ENCODE results near the gene CDCA4. TPM values are rescaled to one million over a fixed set of nuclear protein-coding genes. Genes with fewer than 3 reads are reported as not detected.

CDCA4 gene
- total and polyA plus RNA-seq, 12 donors = 1.5 to 6.4 (median 2.2) TPM

DNA sequence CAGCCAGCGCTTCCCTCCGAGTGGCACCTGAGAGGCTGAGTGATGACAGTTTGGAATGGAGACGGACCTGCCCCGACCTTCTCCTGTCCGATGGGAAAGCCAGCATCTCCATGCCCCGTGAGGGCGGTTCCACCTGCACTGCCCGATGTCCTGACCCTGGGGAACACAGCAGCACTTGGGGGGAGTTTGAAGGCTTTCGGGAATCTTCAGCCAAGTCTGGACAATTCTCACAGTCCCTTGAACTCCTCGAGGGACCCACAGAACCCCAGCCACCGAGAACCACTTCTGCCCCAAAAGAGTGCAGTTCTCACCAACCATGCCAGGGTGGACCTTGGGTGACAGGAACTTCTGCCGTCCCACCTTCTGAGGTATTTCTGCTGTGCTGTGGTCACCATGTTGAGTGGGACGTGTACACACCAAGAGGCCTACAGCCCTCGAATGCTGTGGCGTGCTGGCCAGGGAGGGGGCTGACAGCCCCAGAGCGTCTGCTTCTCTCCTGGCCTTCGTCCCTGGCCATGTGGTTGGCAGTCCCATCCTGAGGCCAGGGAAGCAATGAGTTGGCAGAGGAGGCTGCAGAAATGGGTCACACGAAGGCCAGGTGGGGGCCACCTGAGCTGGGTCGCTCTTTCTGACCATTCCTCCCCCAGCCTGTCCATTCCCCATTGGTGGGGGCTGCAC is 34.3 kb downstream of the CDCA4 start:
- Histone ChIP-seq H3K4me3 (peak overlapping the region; percentile 59 to 98 (median 89)), H3K27me3 (no peaks in the 10 kb centered on the region), H3K36me3 (peaks cover 0 to 4% (median 0%) of the 10 kb centered on the region in 9 donors), H3K9me3 (no peaks in the 10 kb centered on the region), H3K4me1 (peaks cover 0 to 23% (median 11%) of the 10 kb centered on the region in 9 donors), H3K27ac (peak overlapping the region in 3 of 10 donors; percentile 74 to 82 (median 82))
- ATAC-seq = no peak
- TF ChIP-seq, protein P1, sequence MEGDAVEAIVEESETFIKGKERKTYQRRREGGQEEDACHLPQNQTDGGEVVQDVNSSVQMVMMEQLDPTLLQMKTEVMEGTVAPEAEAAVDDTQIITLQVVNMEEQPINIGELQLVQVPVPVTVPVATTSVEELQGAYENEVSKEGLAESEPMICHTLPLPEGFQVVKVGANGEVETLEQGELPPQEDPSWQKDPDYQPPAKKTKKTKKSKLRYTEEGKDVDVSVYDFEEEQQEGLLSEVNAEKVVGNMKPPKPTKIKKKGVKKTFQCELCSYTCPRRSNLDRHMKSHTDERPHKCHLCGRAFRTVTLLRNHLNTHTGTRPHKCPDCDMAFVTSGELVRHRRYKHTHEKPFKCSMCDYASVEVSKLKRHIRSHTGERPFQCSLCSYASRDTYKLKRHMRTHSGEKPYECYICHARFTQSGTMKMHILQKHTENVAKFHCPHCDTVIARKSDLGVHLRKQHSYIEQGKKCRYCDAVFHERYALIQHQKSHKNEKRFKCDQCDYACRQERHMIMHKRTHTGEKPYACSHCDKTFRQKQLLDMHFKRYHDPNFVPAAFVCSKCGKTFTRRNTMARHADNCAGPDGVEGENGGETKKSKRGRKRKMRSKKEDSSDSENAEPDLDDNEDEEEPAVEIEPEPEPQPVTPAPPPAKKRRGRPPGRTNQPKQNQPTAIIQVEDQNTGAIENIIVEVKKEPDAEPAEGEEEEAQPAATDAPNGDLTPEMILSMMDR (IDR thresholded peaks at IDR 0.05) = no peak
- no peak for DNase-seq
- WGBS, 2 donors = 56 to 59% methylated on average over 19 of the region's 19 CpGs
- intact Hi-C loops (cut with DNase I) = loop anchor here in 1 of 10 donors (5.0 kb wide), 1 partner anchor 36 kb away; the partner anchor contains the start of gene CDCA4

DNA sequence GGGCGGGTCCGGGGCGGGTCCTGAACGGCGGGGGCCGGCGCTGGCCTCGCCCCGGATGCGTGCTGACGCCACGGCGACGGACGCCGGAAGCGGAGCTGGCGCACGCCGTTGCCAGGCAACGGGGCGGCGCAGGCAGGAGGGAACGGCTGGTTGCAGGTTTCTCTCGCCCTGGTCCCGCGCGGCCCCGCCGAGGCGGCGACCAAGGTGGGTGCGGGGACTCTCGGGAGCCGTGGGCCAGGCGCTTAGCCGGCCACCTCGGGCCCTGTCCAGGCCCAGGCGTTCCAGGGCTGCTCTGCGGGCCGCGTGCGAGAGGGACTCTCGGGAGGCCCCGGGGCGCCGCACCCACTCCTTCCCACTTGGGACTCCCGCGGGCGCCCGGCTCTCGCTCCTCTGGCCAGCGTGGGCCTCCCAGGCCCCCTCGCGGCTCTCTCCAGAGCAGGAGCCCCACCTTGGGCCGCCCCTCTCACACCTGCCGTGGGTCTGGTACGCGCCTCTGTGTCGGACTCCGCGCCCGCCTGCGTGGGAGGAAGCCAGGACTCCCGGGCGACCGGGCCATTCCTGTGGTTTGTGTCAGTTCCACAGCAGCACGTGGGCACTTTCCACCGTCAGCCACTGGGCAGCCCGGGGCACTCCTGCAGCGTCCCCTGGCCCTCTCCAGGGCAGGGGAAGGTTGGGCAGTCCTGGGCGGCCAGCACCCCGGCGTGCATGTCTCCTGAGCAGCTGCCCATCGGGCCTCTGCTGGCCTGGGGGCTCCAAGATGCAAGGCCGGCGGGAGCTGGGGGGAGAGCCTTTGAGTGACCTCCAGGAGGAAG is 35.0 kb downstream of the CDCA4 start, which contains the start of gene CLBA1:
TSS of gene CLBA1 (plus strand) at position 114 of the 812 bp plus-strand sequence. CDS start at position 758, 644 bp downstream.
- WGBS, 2 donors = 1% methylated on average over 56 to 77 of the region's 77 CpGs
- peak within 1 kb of the TSS in 9 of 10 donors; percentile 58 to 83 (median 74) for H3K27ac ChIP-seq

DNA sequence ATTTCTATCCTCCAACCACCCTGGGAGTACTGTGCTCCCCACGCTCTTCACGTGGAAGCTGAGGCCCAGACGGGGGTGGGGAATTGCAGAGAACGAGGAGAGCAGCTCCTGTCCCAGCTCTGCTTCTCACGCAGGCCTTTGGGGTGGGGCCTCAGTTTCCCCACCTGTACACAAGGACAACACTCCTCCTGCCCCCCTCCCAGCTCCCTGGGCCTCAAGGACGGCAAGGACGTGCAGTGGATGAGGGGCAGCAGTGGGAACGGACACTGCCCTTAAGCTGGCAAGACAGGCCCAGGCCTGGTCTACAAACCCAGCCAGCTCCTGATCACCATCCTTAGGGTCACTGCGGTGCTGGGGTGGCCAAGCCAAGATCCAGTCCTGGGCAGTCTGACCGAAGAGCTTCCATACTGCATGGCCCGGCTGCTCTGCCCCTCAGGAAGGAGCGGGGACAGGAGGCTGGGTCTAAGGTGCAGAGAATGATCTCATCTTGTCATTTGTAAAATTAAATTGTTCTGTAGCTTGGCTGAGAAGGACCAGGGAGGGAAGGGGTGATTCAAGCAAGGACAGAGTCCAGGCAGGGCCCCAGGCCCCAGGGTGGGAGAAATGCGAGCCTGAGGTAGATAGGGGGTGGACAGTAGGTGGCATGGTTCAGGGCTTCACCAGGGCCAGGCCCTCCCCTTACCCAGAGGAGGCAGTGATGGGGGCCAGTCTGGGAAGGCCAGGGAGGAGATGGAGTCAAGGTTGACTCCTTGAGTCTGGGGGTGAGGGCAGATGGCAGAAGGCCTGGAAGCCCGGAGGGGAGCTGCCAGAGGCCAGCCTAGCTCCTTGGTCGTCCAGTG is 36.6 kb downstream of the CDCA4 start:
- ATAC-seq (no peak), DNase-seq (no peak)
- intact Hi-C loops (cut with DNase I) = loop anchor here in 1 of 10 donors (5.0 kb wide), 1 partner anchor 38 kb away; the partner anchor contains the start of gene CDCA4
- TF ChIP-seq, protein P1 (IDR thresholded peaks at IDR 0.05) = no peak
- Histone ChIP-seq H3K27ac (no peak overlapping the region), H3K4me3 (no peak overlapping the region), H3K27me3 (peaks cover 0 to under 1% (median 0%) of the 10 kb centered on the region in 7 donors), H3K9me3 (no peaks in the 10 kb centered on the region), H3K36me3 (peaks cover 0 to under 1% (median 0%) of the 10 kb centered on the region in 9 donors), H3K4me1 (peaks cover 0 to 31% (median 13%) of the 10 kb centered on the region in 9 donors)
- 90 to 92% methylated on average over 15 of the region's 15 CpGs for WGBS, 2 donors

More for the DNA sequence above, 35.0 kb downstream of the CDCA4 start, which contains the start of gene CLBA1:
- Histone ChIP-seq H3K4me1 (peaks cover 0 to 23% (median 11%) of the 10 kb centered on the region in 9 donors), H3K9me3 (no peaks in the 10 kb centered on the region), H3K27me3 (no peaks in the 10 kb centered on the region), H3K4me3 (peak within 1 kb of the TSS; percentile 59 to 98 (median 89)), H3K36me3 (peaks cover 0 to 4% (median 0%) of the 10 kb centered on the region in 9 donors)
- intact Hi-C loops (cut with DNase I) = loop anchor here in 1 of 10 donors (5.0 kb wide), 1 partner anchor 36 kb away; the partner anchor contains the start of gene CDCA4
- peak; percentile 93 to 97 (median 96) for ATAC-seq
- TF ChIP-seq, protein P1 (IDR thresholded peaks at IDR 0.05) = no peak
- DNase-seq = peak; percentile 85 to 92

All from heart right ventricle (tissue), 16 donors.